Panc1 (cell line): ENCODE results near the gene MEGF11. TPM values are rescaled to one million over a fixed set of nuclear protein-coding genes. Genes with fewer than 3 reads are reported as not detected.

Source experiments
- ATAC-seq: fragments of 200-7000 bp; cut with Tn5 transposase; 2 replicates; pipeline ENCODE4 v1.9.1; 2020; ENCODE audit warnings: mild to moderate bottlenecking, moderate library complexity
- BruUV-seq: library from RNA; stranded (reverse); fragments of 400-500 nt; replicated peaks from 2 replicates; lab custom pipeline; 2021; lab: Mats Ljungman, UMichigan
- CTCF ChIA-PET: fragments of 300-600 bp; sonication (Branson Sonifier 250); formaldehyde crosslinking; loops from one replicate; lab custom pipeline; 2022; ENCODE audit warnings: antibody characterized with exemption; lab: Charles Lee
- POLR2A ChIA-PET: fragments of 300-600 bp; sonication (Branson Sonifier 250); formaldehyde crosslinking; loops from one replicate; lab custom pipeline; 2022; ENCODE audit warnings: antibody characterized with exemption; lab: Charles Lee
- DNase-seq: peaks from one replicate; pipeline ENCODE4 v3.0.0-alpha.2; 2010; ENCODE audit warnings: low read depth, low spot score
- H3K27ac ChIP-seq: 2 replicates; pipeline ENCODE4 v1.5.1; 2011; ENCODE audit warnings: mild to moderate bottlenecking, low read length, inconsistent platforms
- H3K27me3 ChIP-seq: fragments of 200-500 bp; sonication (Bioruptor generic); 2 replicates; pipeline ENCODE4 v1.6.0; 2014; ENCODE audit warnings: low read length, inconsistent platforms; ENCODE audit not compliant: control insufficient read depth, insufficient read depth
- H3K36me3 ChIP-seq: fragments of 200-500 bp; sonication (Bioruptor generic); 2 replicates; pipeline ENCODE4 v1.5.1; 2014; ENCODE audit warnings: inconsistent platforms, mild to moderate bottlenecking, low read length, moderate library complexity; ENCODE audit not compliant: control insufficient read depth, insufficient read depth
- H3K4me1 ChIP-seq: 2 replicates; pipeline ENCODE4 v1.5.1; 2011; ENCODE audit warnings: inconsistent platforms, mild to moderate bottlenecking, low read length, moderate library complexity; ENCODE audit not compliant: control insufficient read depth, insufficient read depth
- H3K4me3 ChIP-seq, 2 experiments: 2 replicates each; pipeline ENCODE4 v1.5.1; 2011 to 2012; ENCODE audit warnings: low read depth in 2 of 2, low read length in 2 of 2, mild to moderate bottlenecking in 2 of 2, inconsistent platforms in 1 of 2, moderate library complexity in 1 of 2
- H3K9me3 ChIP-seq: fragments of 200-500 bp; sonication (Bioruptor generic); 2 replicates; pipeline ENCODE4 v1.5.1; 2014; ENCODE audit warnings: low read depth, mild to moderate bottlenecking, inconsistent platforms, low read length, moderate library complexity; ENCODE audit not compliant: control insufficient read depth, insufficient read depth
- POLR2AphosphoS5 ChIP-seq: IDR thresholded peaks from 2 replicates; pipeline ENCODE4 v1.6.1; 2012; ENCODE audit warnings: mild to moderate bottlenecking, low read depth, low read length, moderate library complexity
- SIN3A ChIP-seq: IDR thresholded peaks from 2 replicates; pipeline ENCODE4 v1.6.1; 2012; ENCODE audit warnings: low read depth, mild to moderate bottlenecking, low read length, moderate library complexity, borderline replicate concordance; ENCODE audit not compliant: insufficient read depth
- TCF7L2 ChIP-seq: IDR thresholded peaks from 2 replicates; pipeline ENCODE4 v1.6.1; 2011; ENCODE audit warnings: mild to moderate bottlenecking, low read depth, low read length, inconsistent platforms
- in situ Hi-C: cut with HindIII; loops from 2 replicates; pipeline ENCODE4 v1.10.0; 2016; ENCODE audit warnings: low sequenced_read_pairs, low pct_unique_long_range_greater_than_20kb
- intact Hi-C: fragments of 100-400 bp; cut with micrococcal nuclease; formaldehyde crosslinking; loops from one replicate; pipeline ENCODE4 v1.10.0; 2022; ENCODE audit not compliant: unreplicated experiment
- total RNA-seq: library from RNA; stranded (reverse); gene quantifications from one replicate; pipeline ENCODE4 v1.2.1, GENCODE V29; 2021; ENCODE audit not compliant: unreplicated experiment
- TF ChIP-seq, protein P1 (sequence below): fragments of 450-650 bp; IDR thresholded peaks from 2 replicates; pipeline ENCODE4 v1.5.1; 2017; ENCODE audit warnings: mild to moderate bottlenecking
- TF ChIP-seq, protein P2 (sequence below), 2 experiments: IDR thresholded peaks; 2 replicates each; pipeline ENCODE4 v1.6.1; 2011 to 2012; ENCODE audit warnings: low read depth in 2 of 2, control low read depth in 1 of 2, low read length in 1 of 2, mild to moderate bottlenecking in 1 of 2, moderate library complexity in 1 of 2; ENCODE audit not compliant: insufficient read depth in 1 of 2

MEGF11 gene
- total RNA-seq, 1 experiment from 2014 or later, result 0.95 TPM

DNA sequence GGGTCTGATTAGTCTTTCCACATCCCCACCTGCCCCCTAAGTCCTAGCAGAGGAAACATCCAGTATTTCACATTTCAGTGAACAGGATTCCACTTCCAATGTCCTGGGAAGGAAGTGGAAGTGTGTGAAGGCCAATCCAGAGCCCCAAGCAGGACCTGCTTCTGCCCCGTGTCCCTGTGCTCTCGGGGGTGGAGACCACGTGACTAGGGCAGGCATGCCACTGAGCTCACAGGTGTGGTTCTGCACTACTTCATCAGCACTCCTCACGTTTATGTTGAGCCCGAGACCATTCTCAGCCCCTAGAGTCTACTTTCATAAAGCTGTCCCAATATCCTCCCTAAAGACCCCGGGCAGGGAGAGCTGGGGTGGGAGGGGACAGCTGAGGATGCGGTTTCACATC is 299.9 kb downstream of the MEGF11 start:
- in situ Hi-C loops (no loop called here), intact Hi-C loops (no loop called here)
- Histone ChIP-seq H3K36me3 (no peaks in the 10 kb centered on the region), H3K27ac (no peak overlapping the region), H3K9me3 (no peaks in the 10 kb centered on the region), H3K4me1 (peaks cover 10% of the 10 kb centered on the region), H3K4me3 (no peak overlapping the region), H3K27me3 (peaks cover 2% of the 10 kb centered on the region; the same call in 1 of the 2 replicates)
- CTCF ChIA-PET, result interaction anchor here (0.5 kb wide), 1 partner anchor 486 kb away, joined by 7 read pairs; no protein-coding TSS in a partner anchor
- no peak for ATAC-seq
- DNase-seq, result no peak
- no peak for TF ChIP-seq TCF7L2
- TF ChIP-seq, protein P1, sequence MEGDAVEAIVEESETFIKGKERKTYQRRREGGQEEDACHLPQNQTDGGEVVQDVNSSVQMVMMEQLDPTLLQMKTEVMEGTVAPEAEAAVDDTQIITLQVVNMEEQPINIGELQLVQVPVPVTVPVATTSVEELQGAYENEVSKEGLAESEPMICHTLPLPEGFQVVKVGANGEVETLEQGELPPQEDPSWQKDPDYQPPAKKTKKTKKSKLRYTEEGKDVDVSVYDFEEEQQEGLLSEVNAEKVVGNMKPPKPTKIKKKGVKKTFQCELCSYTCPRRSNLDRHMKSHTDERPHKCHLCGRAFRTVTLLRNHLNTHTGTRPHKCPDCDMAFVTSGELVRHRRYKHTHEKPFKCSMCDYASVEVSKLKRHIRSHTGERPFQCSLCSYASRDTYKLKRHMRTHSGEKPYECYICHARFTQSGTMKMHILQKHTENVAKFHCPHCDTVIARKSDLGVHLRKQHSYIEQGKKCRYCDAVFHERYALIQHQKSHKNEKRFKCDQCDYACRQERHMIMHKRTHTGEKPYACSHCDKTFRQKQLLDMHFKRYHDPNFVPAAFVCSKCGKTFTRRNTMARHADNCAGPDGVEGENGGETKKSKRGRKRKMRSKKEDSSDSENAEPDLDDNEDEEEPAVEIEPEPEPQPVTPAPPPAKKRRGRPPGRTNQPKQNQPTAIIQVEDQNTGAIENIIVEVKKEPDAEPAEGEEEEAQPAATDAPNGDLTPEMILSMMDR, result no peak
- POLR2A ChIA-PET, result no interaction called here
- no TSS peak for BruUV-seq

DNA sequence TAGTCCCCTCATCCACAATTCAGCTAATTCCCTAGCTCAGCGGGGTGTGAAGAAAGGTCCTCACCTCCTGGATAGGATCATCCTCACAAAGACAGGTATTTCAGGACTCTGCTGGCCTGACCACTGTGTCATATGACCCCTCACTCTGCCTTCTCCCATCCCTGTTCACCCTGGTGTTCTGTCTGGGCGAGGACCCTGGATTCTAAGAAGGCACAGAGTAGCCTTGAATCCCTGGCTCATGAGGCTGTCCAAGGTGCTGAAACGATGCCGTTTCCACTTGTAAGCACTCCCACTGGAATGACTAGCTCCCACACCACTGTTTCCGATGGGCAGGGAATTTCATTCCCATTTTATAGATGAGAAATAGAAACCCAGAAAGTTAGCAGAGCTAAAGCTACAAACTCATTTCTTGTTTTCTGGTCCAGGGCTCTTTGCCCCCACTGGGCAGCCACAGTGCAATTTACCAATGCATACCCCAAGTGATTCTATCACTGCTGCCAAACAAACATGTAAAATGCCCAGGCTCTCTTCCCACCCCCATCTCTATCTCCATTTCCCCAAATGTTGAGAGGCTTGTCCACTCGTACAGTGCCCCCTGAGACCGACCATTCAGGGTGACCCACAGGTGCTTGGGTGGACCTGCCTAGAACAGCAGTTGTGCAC is 301.0 kb downstream of the MEGF11 start:
- ATAC-seq (no peak; the same call in 1 of the 2 replicates), DNase-seq (no peak)
- Histone ChIP-seq H3K4me3 (no peak overlapping the region), H3K27me3 (0 out of 2 replicates have a peak, but pooled peaks cover 2% of the 10 kb centered on the region), H3K36me3 (no peaks in the 10 kb centered on the region), H3K4me1 (peaks cover 10% of the 10 kb centered on the region), H3K27ac (no peak overlapping the region), H3K9me3 (no peaks in the 10 kb centered on the region)
- intact Hi-C loops, result no loop called here
- ChIA-PET POLR2A (no interaction called here), CTCF (interaction anchor here (0.6 kb wide), 1 partner anchor 217 kb away, joined by 4 read pairs; no protein-coding TSS in a partner anchor)
- in situ Hi-C loops, result no loop called here
- BruUV-seq, result no TSS peak
- TF ChIP-seq POLR2AphosphoS5, result no peak
- TF ChIP-seq, protein P2, sequence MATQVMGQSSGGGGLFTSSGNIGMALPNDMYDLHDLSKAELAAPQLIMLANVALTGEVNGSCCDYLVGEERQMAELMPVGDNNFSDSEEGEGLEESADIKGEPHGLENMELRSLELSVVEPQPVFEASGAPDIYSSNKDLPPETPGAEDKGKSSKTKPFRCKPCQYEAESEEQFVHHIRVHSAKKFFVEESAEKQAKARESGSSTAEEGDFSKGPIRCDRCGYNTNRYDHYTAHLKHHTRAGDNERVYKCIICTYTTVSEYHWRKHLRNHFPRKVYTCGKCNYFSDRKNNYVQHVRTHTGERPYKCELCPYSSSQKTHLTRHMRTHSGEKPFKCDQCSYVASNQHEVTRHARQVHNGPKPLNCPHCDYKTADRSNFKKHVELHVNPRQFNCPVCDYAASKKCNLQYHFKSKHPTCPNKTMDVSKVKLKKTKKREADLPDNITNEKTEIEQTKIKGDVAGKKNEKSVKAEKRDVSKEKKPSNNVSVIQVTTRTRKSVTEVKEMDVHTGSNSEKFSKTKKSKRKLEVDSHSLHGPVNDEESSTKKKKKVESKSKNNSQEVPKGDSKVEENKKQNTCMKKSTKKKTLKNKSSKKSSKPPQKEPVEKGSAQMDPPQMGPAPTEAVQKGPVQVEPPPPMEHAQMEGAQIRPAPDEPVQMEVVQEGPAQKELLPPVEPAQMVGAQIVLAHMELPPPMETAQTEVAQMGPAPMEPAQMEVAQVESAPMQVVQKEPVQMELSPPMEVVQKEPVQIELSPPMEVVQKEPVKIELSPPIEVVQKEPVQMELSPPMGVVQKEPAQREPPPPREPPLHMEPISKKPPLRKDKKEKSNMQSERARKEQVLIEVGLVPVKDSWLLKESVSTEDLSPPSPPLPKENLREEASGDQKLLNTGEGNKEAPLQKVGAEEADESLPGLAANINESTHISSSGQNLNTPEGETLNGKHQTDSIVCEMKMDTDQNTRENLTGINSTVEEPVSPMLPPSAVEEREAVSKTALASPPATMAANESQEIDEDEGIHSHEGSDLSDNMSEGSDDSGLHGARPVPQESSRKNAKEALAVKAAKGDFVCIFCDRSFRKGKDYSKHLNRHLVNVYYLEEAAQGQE (IDR thresholded peaks at IDR 0.05; ENCODE audit: insufficient read depth in 1 of 2, low read depth in 2 of 2, low read length in 1 of 2), result peak; percentile 97

DNA sequence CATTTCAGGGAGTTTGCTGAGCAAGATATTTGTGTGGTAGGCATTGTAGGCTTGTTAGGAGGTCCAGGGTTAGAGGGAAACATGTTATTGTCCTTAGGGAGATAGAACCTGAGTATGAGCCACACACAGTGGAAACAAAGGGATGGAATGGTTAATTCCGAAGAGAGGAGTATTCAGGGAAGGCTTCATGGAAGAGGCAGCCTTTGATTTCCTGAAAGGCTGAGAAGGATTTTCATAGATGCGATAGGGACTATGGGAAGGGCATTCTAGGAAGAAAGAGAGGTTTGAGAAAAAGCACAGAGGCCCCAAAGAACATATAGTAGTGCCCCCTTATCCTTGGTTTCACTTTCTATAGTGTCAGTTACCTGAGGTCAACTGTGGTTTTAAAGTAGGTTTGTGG is 302.5 kb downstream of the MEGF11 start:
- no peak for ATAC-seq
- H3K4me1 ChIP-seq, result peaks cover 10% of the 10 kb centered on the region
- no TSS peak for BruUV-seq
- H3K27ac ChIP-seq, result no peak overlapping the region
- POLR2A ChIA-PET, result no interaction called here
- no peaks in the 10 kb centered on the region for H3K9me3 ChIP-seq
- no peak for DNase-seq
- CTCF ChIA-PET, result no interaction called here
- no peaks in the 10 kb centered on the region for H3K36me3 ChIP-seq
- H3K4me3 ChIP-seq, result no peak overlapping the region
- TF ChIP-seq, protein P2 (IDR thresholded peaks at IDR 0.05; ENCODE audit: insufficient read depth in 1 of 2, low read depth in 2 of 2, low read length in 1 of 2), result no peak
- TF ChIP-seq SIN3A (no peak), POLR2AphosphoS5 (no peak)
- TF ChIP-seq, protein P1, result no peak
- intact Hi-C loops, result no loop called here
- in situ Hi-C loops, result no loop called here
- H3K27me3 ChIP-seq, result 0 out of 2 replicates have a peak, but pooled peaks cover 2% of the 10 kb centered on the region
